Activated T-helper 17 cell treated with anti-CD3 and anti-CD28 coated beads, Interleukin-2, amount 50 U/mL, for 72 hours (primary cell): Measurements from ENCODE around the gene MEIS3. TPM values are rescaled to one million over a fixed set of nuclear protein-coding genes. Genes with fewer than 3 reads are reported as not detected.
"Not testable (repeated sequence)": the region's sequence is repeated elsewhere in the genome, so short reads cannot be mapped to it uniquely, and the experiment has no call there.

Experiments
- ATAC-seq: fragments of 150-1000 bp; cut with Tn5 transposase; replicated peaks from 2 replicates; pipeline ENCODE4 v1.10.0; 2021; ENCODE audit warnings: mild to moderate bottlenecking, moderate library complexity
- H3K27ac Mint-ChIP-seq: one replicate; pipeline ENCODE4 v1.8.0; 2022; ENCODE audit warnings: mixed read lengths
- H3K27me3 Mint-ChIP-seq: one replicate; pipeline ENCODE4 v1.8.0; 2022; ENCODE audit warnings: mixed read lengths
- H3K36me3 Mint-ChIP-seq: one replicate; pipeline ENCODE4 v1.8.0; 2022; ENCODE audit warnings: low read depth, mild to moderate bottlenecking, mixed read lengths
- H3K4me1 Mint-ChIP-seq: one replicate; pipeline ENCODE4 v1.8.0; 2022; ENCODE audit warnings: mixed read lengths
- H3K4me3 Mint-ChIP-seq: one replicate; pipeline ENCODE4 v1.8.0; 2022; ENCODE audit warnings: mild to moderate bottlenecking, mixed read lengths
- H3K9me3 Mint-ChIP-seq: one replicate; pipeline ENCODE4 v1.8.0; 2022; ENCODE audit warnings: mixed read lengths
- total RNA-seq, 2 donors: library from RNA; stranded (reverse); gene quantifications; one replicate each; pipeline ENCODE4 v1.2.3, GENCODE V29; 2022

Gene MEIS3
- total RNA-seq, 2 donors from 2014 or later = 0.39 TPM; not detected in 1

- H3K27me3 Mint-ChIP-seq = peaks cover 3% of the 10 kb centered on the region
- H3K27ac Mint-ChIP-seq = no peak overlapping the region
- no peaks in the 10 kb centered on the region for H3K9me3 Mint-ChIP-seq
- no peak overlapping the region for H3K4me3 Mint-ChIP-seq
- H3K36me3 Mint-ChIP-seq = no peaks in the 10 kb centered on the region
- H3K4me1 Mint-ChIP-seq = no peaks in the 10 kb centered on the region
- ATAC-seq = no peak
Observed at GRCh38 chr19:47390533-47391488, 28.5 kb downstream of the MEIS3 start.

- Mint-ChIP-seq H3K4me3 (no peak overlapping the region), H3K27me3 (peaks cover 3% of the 10 kb centered on the region), H3K9me3 (no peaks in the 10 kb centered on the region), H3K36me3 (no peaks in the 10 kb centered on the region), H3K4me1 (no peaks in the 10 kb centered on the region), H3K27ac (no peak overlapping the region)
- no peak for ATAC-seq
Observed at GRCh38 chr19:47389150-47389556, 30.2 kb downstream of the MEIS3 start.

- H3K27me3 Mint-ChIP-seq, H3K36me3 Mint-ChIP-seq, H3K4me3 Mint-ChIP-seq, H3K4me1 Mint-ChIP-seq, H3K9me3 Mint-ChIP-seq, H3K27ac Mint-ChIP-seq, ATAC-seq: not testable (repeated sequence)
Observed at GRCh38 chr19:47388721-47389120, 30.6 kb downstream of the MEIS3 start.

DNA sequence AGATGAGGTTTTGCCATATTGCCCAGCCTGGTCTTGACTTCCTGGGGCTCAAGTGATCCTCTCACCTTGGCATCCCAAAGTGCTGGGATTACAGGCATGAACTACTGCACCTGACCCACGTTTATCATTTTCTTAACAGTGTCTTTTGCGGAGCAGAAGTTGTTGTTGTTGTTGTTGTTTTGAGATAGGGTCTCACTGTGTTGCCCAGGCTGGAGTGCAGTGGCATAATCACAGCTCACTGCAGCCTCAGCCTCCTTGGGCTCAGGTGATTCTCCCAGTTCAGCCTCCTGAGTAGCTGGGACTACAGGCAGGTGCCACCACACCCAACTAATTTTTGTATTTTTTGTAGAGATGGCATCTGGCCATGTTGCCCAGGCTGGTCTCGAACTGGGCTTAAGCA, 31.7 kb downstream of the MEIS3 start:
- H3K4me3 Mint-ChIP-seq, H3K9me3 Mint-ChIP-seq, H3K4me1 Mint-ChIP-seq, H3K27me3 Mint-ChIP-seq, ATAC-seq, H3K36me3 Mint-ChIP-seq, H3K27ac Mint-ChIP-seq: not testable (repeated sequence)

DNA sequence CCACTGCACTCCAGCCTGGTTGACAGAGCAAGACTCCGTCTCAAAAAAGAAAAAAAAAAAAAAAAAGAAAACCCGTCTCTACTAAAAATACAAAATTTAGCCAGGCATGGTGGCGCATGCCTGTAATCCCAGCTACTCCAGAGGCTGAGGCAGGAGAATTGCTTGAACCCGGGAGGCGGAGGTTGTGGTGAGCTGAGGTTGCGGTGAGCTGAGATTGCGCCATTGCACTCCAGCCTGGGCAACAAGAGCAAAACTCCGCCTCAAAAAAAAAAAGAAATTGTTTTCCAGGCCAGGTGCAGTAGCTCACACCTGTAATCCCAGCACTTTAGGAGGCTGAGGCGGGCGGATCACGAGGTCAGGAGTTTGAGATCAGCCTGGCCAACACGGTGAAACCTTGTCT, 32.7 kb downstream of the MEIS3 start:
- H3K4me1 Mint-ChIP-seq, H3K36me3 Mint-ChIP-seq, H3K4me3 Mint-ChIP-seq, H3K27ac Mint-ChIP-seq, H3K9me3 Mint-ChIP-seq, ATAC-seq, H3K27me3 Mint-ChIP-seq: not testable (repeated sequence)

GRCh38 chr19:47384533-47384932, 34.8 kb downstream of the MEIS3 start:
- not testable (repeated sequence) for H3K4me3 Mint-ChIP-seq, H3K4me1 Mint-ChIP-seq, H3K9me3 Mint-ChIP-seq, H3K27me3 Mint-ChIP-seq, H3K27ac Mint-ChIP-seq, ATAC-seq
- H3K36me3 Mint-ChIP-seq = peaks cover 21% of the 10 kb centered on the region

GRCh38 chr19:47383890-47384289, 35.4 kb downstream of the MEIS3 start:
- H3K36me3 Mint-ChIP-seq = peaks cover 26% of the 10 kb centered on the region
- H3K9me3 Mint-ChIP-seq, H3K4me1 Mint-ChIP-seq, H3K4me3 Mint-ChIP-seq, ATAC-seq, H3K27me3 Mint-ChIP-seq, H3K27ac Mint-ChIP-seq: not testable (repeated sequence)

- no peaks in the 10 kb centered on the region for H3K9me3 Mint-ChIP-seq
- peak; percentile 47 for ATAC-seq
- peaks cover 6% of the 10 kb centered on the region for H3K4me1 Mint-ChIP-seq
- no peak overlapping the region for H3K4me3 Mint-ChIP-seq
- H3K36me3 Mint-ChIP-seq = peaks cover 43% of the 10 kb centered on the region
- H3K27ac Mint-ChIP-seq = peak overlapping the region; percentile 19
- H3K27me3 Mint-ChIP-seq = no peaks in the 10 kb centered on the region
Observed at GRCh38 chr19:47381653-47382279, 37.6 kb downstream of the MEIS3 start.

DNA sequence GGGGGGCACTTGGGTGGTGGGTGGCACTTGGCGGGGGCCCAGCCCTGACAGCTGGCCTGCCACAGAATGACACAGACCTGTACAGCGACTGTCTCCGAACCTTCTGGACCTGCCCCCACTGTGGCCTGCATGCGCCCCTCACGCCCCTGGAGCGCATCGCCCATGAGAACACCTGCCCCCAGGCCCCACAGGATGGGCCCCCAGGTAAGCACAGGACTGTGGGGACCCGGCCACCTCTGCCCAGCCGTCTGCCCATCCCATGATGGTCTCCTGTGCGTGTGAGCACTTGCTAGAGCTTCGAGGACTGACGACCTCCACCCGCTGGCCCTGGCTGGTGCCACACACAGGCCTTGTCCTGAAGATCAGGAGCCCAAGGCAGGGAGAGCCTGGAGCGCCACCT, 38.2 kb downstream of the MEIS3 start:
- no peak for ATAC-seq
- no peak overlapping the region for H3K4me3 Mint-ChIP-seq
- H3K27ac Mint-ChIP-seq = peak overlapping the region; percentile 19
- H3K4me1 Mint-ChIP-seq = peaks cover 6% of the 10 kb centered on the region
- H3K9me3 Mint-ChIP-seq = no peaks in the 10 kb centered on the region
- H3K36me3 Mint-ChIP-seq = peaks cover 45% of the 10 kb centered on the region
- no peaks in the 10 kb centered on the region for H3K27me3 Mint-ChIP-seq

DNA sequence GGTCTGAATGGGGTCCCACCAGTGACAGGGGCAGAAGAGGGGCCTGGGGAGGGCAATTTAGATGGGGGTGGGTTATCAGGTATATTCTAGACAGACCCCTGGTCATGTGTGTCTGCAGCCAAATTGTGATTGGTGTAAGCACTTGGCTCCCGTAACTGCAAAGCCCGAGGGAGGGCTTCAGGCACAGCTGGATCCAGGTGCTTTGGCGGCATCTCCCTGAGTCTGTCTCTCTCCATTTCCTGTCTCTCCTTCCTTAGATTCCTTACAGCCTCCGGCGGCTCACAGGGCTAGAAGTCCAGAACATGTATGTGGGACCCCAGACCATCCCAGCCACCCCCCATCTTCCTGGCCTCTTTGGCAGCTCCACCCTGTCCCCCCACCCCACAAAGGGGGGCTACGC, 38.8 kb downstream of the MEIS3 start:
- no peak for ATAC-seq
- Mint-ChIP-seq H3K36me3 (peaks cover 49% of the 10 kb centered on the region), H3K4me1 (peaks cover 6% of the 10 kb centered on the region), H3K9me3 (no peaks in the 10 kb centered on the region), H3K27ac (no peak overlapping the region), H3K27me3 (no peaks in the 10 kb centered on the region), H3K4me3 (no peak overlapping the region)

GRCh38 chr19:47379381-47379938, 39.9 kb downstream of the MEIS3 start:
- Mint-ChIP-seq H3K9me3 (no peaks in the 10 kb centered on the region), H3K4me1 (peaks cover 6% of the 10 kb centered on the region), H3K4me3 (no peak overlapping the region), H3K27me3 (no peaks in the 10 kb centered on the region), H3K27ac (no peak overlapping the region), H3K36me3 (peaks cover 52% of the 10 kb centered on the region)
- ATAC-seq = no peak

- peaks cover 64% of the 10 kb centered on the region for H3K36me3 Mint-ChIP-seq
- no peaks in the 10 kb centered on the region for H3K27me3 Mint-ChIP-seq
- no peaks in the 10 kb centered on the region for H3K9me3 Mint-ChIP-seq
- no peak for ATAC-seq
- H3K4me3 Mint-ChIP-seq = no peak overlapping the region
- H3K4me1 Mint-ChIP-seq = peaks cover 6% of the 10 kb centered on the region
- no peak overlapping the region for H3K27ac Mint-ChIP-seq
Observed at GRCh38 chr19:47378246-47378645, 41.1 kb downstream of the MEIS3 start.

DNA sequence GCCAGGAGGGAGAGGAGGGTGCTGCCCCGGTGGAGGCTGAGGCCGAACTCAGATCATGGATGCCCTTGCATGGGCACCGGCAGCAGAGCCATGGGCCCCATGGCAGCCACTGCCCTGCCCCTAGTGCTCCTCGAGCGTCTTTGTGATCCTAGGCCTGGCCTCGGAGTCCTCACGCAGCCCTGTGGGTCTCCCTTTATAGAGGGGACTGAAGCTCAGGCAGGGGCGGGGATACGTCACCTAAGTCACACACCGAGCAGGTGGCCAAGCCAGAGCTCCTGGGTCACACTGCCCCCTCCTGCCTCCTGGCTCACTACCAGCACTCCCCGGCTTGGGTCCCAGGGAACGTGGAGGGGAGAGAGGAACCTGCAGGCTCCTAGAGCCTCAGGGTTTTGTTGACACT, 41.5 kb downstream of the MEIS3 start:
- no peak for ATAC-seq
- no peaks in the 10 kb centered on the region for H3K27me3 Mint-ChIP-seq
- H3K4me1 Mint-ChIP-seq = peaks cover 6% of the 10 kb centered on the region
- H3K4me3 Mint-ChIP-seq = no peak overlapping the region
- H3K9me3 Mint-ChIP-seq = no peaks in the 10 kb centered on the region
- H3K27ac Mint-ChIP-seq = no peak overlapping the region
- peaks cover 65% of the 10 kb centered on the region for H3K36me3 Mint-ChIP-seq

- ATAC-seq = no peak
- Mint-ChIP-seq H3K4me3 (no peak overlapping the region), H3K36me3 (peaks cover 67% of the 10 kb centered on the region), H3K27me3 (no peaks in the 10 kb centered on the region), H3K27ac (no peak overlapping the region), H3K9me3 (no peaks in the 10 kb centered on the region), H3K4me1 (peaks cover 6% of the 10 kb centered on the region)
Observed at GRCh38 chr19:47377208-47377701, 42.1 kb downstream of the MEIS3 start.
